OCI-LY1 (cell line): Measurements from ENCODE around the gene HIVEP2.

Experiments used
- H2AFZ ChIP-seq: fragments of 200-600 bp; sonication (generic), shearing (Covaris generic); 2 replicates; pipeline ENCODE4 v1.6.0; 2014; ENCODE audit warnings: antibody characterized with exemption, mild to moderate bottlenecking, low read length
- H3F3A ChIP-seq: fragments of 200-600 bp; sonication (generic), shearing (Covaris generic); 2 replicates; pipeline ENCODE4 v1.6.0; 2014; ENCODE audit warnings: mild to moderate bottlenecking, antibody characterized with exemption, low read length, moderate library complexity; ENCODE audit not compliant: insufficient read depth
- H3K27ac ChIP-seq: fragments of 200-600 bp; sonication (generic); 2 replicates; pipeline ENCODE4 v1.5.1; 2014; ENCODE audit warnings: low read length, mixed run types, mild to moderate bottlenecking, low read depth; ENCODE audit not compliant: poor library complexity, severe bottlenecking
- H3K27me3 ChIP-seq: fragments of 200-600 bp; sonication (generic); 2 replicates; pipeline ENCODE4 v1.6.0; 2014; ENCODE audit warnings: antibody characterized with exemption, mild to moderate bottlenecking, low read length, moderate library complexity; ENCODE audit not compliant: insufficient read depth
- H3K36me3 ChIP-seq: fragments of 200-600 bp; sonication (generic); 2 replicates; pipeline ENCODE4 v1.6.1; 2014; ENCODE audit warnings: mild to moderate bottlenecking, antibody characterized with exemption, low read length, moderate library complexity, mixed read lengths; ENCODE audit not compliant: insufficient read depth
- H3K4me1 ChIP-seq: fragments of 200-600 bp; sonication (generic); 2 replicates; pipeline ENCODE4 v1.5.1; 2014; ENCODE audit warnings: mild to moderate bottlenecking, low read length, moderate library complexity; ENCODE audit not compliant: insufficient read depth, severe bottlenecking
- H3K4me2 ChIP-seq: fragments of 200-600 bp; sonication (generic), shearing (Covaris generic); 2 replicates; pipeline ENCODE4 v1.6.1; 2014; ENCODE audit warnings: low read length
- H3K4me3 ChIP-seq: fragments of 200-600 bp; sonication (generic); 2 replicates; pipeline ENCODE4 v1.5.1; 2014; ENCODE audit warnings: low read length, low read depth, mild to moderate bottlenecking, mixed read lengths; ENCODE audit not compliant: poor library complexity, severe bottlenecking
- H3K79me2 ChIP-seq: fragments of 200-600 bp; shearing (Covaris generic); 2 replicates; pipeline ENCODE4 v1.6.1; 2016; ENCODE audit warnings: mixed run types, low read length, mixed read lengths; ENCODE audit not compliant: insufficient read depth
- H3K9ac ChIP-seq: fragments of 200-600 bp; sonication (generic), shearing (Covaris generic); 2 replicates; pipeline ENCODE4 v1.6.1; 2014; ENCODE audit warnings: mild to moderate bottlenecking, low read length, mixed read lengths
- H3K9me2 ChIP-seq: fragments of 200-600 bp; sonication (generic), shearing (Covaris generic); 2 replicates; pipeline ENCODE4 v1.6.1; 2014; ENCODE audit warnings: low read depth, mild to moderate bottlenecking, low read length, mixed read lengths
- H3K9me3 ChIP-seq: fragments of 200-600 bp; shearing (Covaris generic); 2 replicates; pipeline ENCODE4 v1.6.1; 2014; ENCODE audit warnings: low read length, mixed read lengths
- H4K20me1 ChIP-seq: fragments of 200-600 bp; sonication (generic), shearing (Covaris generic); 2 replicates; pipeline ENCODE4 v1.6.0; 2016; ENCODE audit warnings: mild to moderate bottlenecking, low read length; ENCODE audit not compliant: insufficient read depth
- CTCF ChIP-seq: fragments of 200-600 bp; sonication (generic), shearing (Covaris generic); IDR thresholded peaks from 2 replicates; pipeline ENCODE4 v1.5.1; 2017; ENCODE audit warnings: mild to moderate bottlenecking, antibody characterized with exemption, low read length, moderate library complexity, mixed read lengths
- EZH2 ChIP-seq: fragments of 200-600 bp; sonication (generic), shearing (Covaris generic); IDR thresholded peaks from 2 replicates; pipeline ENCODE4 v1.8.0; 2017; ENCODE audit warnings: borderline replicate concordance, mixed run types, mild to moderate bottlenecking, antibody characterized with exemption, low read length, moderate library complexity, mixed read lengths

Gene HIVEP2

GRCh38 chr6:142926177-142926493 lies 18.8 kb downstream of the HIVEP2 start:
- no peaks in the 10 kb centered on the region for H4K20me1 ChIP-seq
- TF ChIP-seq CTCF (no peak), EZH2 (no peak)
- no peaks in the 10 kb centered on the region for H3K27me3 ChIP-seq
- no peak overlapping the region for H2AFZ ChIP-seq
- H3K4me2 ChIP-seq, result peak overlapping the region; percentile 85
- H3K9me3 ChIP-seq, result no peaks in the 10 kb centered on the region
- peaks cover 44% of the 10 kb centered on the region for H3K4me1 ChIP-seq
- H3K9ac ChIP-seq, result peak overlapping the region; percentile 71
- H3F3A ChIP-seq, result no peaks in the 10 kb centered on the region
- H3K79me2 ChIP-seq, result peaks cover 36% of the 10 kb centered on the region
- H3K36me3 ChIP-seq, result no peaks in the 10 kb centered on the region
- H3K4me3 ChIP-seq, result peak overlapping the region; percentile 69
- H3K27ac ChIP-seq, result peak overlapping the region; percentile 64
- H3K9me2 ChIP-seq, result no peaks in the 10 kb centered on the region

DNA sequence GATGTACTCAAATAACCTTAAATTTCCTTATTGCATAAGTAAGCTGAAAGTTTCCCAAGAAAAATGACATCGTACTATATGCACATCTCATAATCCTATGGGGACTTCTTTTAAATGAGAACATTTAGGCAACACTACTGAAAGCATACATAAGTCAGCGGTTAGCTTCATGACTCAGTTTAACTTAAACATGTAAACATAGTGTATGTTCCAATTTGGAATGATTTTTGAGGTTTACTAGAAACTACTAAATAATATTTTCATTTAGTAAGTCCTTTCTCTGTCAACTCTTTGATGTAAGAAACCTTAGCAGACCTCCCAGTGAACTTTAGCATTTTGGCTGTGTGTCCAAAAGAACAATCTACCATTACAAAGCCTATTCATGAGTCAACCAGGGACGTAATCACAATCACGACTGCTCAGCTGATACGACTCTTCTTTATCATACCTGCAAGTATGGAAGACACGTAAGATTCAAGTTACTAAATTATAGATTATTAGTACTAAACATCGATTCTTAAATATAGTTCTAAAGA lies 19.3 kb downstream of the HIVEP2 start:
- H2AFZ ChIP-seq, result no peak overlapping the region
- H3K27me3 ChIP-seq, result no peaks in the 10 kb centered on the region
- H3K9ac ChIP-seq, result no peak overlapping the region
- no peaks in the 10 kb centered on the region for H3K36me3 ChIP-seq
- H3K27ac ChIP-seq, result no peak overlapping the region
- no peak overlapping the region for H3K4me3 ChIP-seq
- no peaks in the 10 kb centered on the region for H4K20me1 ChIP-seq
- H3K4me1 ChIP-seq, result peaks cover 39% of the 10 kb centered on the region
- peaks cover 31% of the 10 kb centered on the region for H3K79me2 ChIP-seq
- H3F3A ChIP-seq, result no peaks in the 10 kb centered on the region
- H3K4me2 ChIP-seq, result no peak overlapping the region
- no peaks in the 10 kb centered on the region for H3K9me2 ChIP-seq
- TF ChIP-seq EZH2 (no peak), CTCF (no peak)
- H3K9me3 ChIP-seq, result no peaks in the 10 kb centered on the region

- H3K27ac ChIP-seq, result no peak overlapping the region
- no peak overlapping the region for H2AFZ ChIP-seq
- H3K79me2 ChIP-seq, result 0 out of 2 replicates have a peak, but pooled peaks cover 3% of the 10 kb centered on the region
- H3K27me3 ChIP-seq, result no peaks in the 10 kb centered on the region
- H3K4me2 ChIP-seq, result no peak overlapping the region
- H4K20me1 ChIP-seq, result no peaks in the 10 kb centered on the region
- no peaks in the 10 kb centered on the region for H3K9me2 ChIP-seq
- TF ChIP-seq EZH2 (no peak), CTCF (no peak)
- no peaks in the 10 kb centered on the region for H3K9me3 ChIP-seq
- peaks cover 30% of the 10 kb centered on the region for H3K4me1 ChIP-seq
- H3K4me3 ChIP-seq, result no peak overlapping the region
- H3K9ac ChIP-seq, result no peak overlapping the region
- H3F3A ChIP-seq, result 0 out of 2 replicates have a peak, but pooled peaks cover 4% of the 10 kb centered on the region
- no peaks in the 10 kb centered on the region for H3K36me3 ChIP-seq
Observed at GRCh38 chr6:142918339-142919042, 26.5 kb downstream of the HIVEP2 start.
